Loucy (cell line): ENCODE data around the gene MEIS1.

Source experiments
- H2AFZ ChIP-seq: fragments of 200-600 bp; sonication (generic); 2 replicates; pipeline ENCODE4 v1.6.0; 2016; ENCODE audit warnings: antibody characterized with exemption, mild to moderate bottlenecking, low read length, moderate library complexity
- H3F3A ChIP-seq: fragments of 200-600 bp; 2 replicates; pipeline ENCODE4 v1.6.0; 2016; ENCODE audit warnings: antibody characterized with exemption, low read depth, mild to moderate bottlenecking
- H3K27me3 ChIP-seq: fragments of 200-600 bp; sonication (generic); 2 replicates; pipeline ENCODE4 v1.6.1; 2014; ENCODE audit warnings: low read length, mild to moderate bottlenecking; ENCODE audit not compliant: insufficient read depth, poor library complexity, severe bottlenecking
- H3K36me3 ChIP-seq: fragments of 200-600 bp; sonication (generic); 2 replicates; pipeline ENCODE4 v1.6.1; 2016; ENCODE audit warnings: low read length; ENCODE audit not compliant: insufficient read depth
- H3K4me1 ChIP-seq: fragments of 200-600 bp; sonication (generic); 2 replicates; pipeline ENCODE4 v1.5.1; 2014; ENCODE audit warnings: low read length, mild to moderate bottlenecking; ENCODE audit not compliant: insufficient read depth, poor library complexity, severe bottlenecking
- H3K4me2 ChIP-seq: fragments of 200-600 bp; sonication (generic); 2 replicates; pipeline ENCODE4 v1.6.0; 2014; ENCODE audit warnings: antibody characterized with exemption, low read length, low read depth, mild to moderate bottlenecking; ENCODE audit not compliant: poor library complexity, severe bottlenecking
- H3K4me3 ChIP-seq: fragments of 200-600 bp; sonication (generic); 2 replicates; pipeline ENCODE4 v1.5.1; 2014; ENCODE audit warnings: low read length, mild to moderate bottlenecking, mixed read lengths; ENCODE audit not compliant: poor library complexity, severe bottlenecking
- H3K79me2 ChIP-seq: fragments of 200-600 bp; sonication (generic); 2 replicates; pipeline ENCODE4 v1.6.1; 2014; ENCODE audit warnings: low read length; ENCODE audit not compliant: insufficient read depth
- H3K9ac ChIP-seq: fragments of 200-600 bp; sonication (generic); 2 replicates; pipeline ENCODE4 v1.6.0; 2014; ENCODE audit warnings: mild to moderate bottlenecking, low read depth, low read length, moderate library complexity; ENCODE audit not compliant: poor library complexity, severe bottlenecking
- H3K9me2 ChIP-seq: fragments of 200-600 bp; sonication (generic); replicated peaks from 2 replicates; pipeline ENCODE4 v1.6.1; 2016; ENCODE audit warnings: low read depth, low read length, mixed read lengths
- H3K9me3 ChIP-seq: fragments of 200-600 bp; sonication (generic); 2 replicates; pipeline ENCODE4 v1.6.1; 2014; ENCODE audit warnings: mild to moderate bottlenecking, antibody characterized with exemption, low read length, low read depth; ENCODE audit not compliant: insufficient read depth
- H4K20me1 ChIP-seq: fragments of 200-600 bp; sonication (generic); 2 replicates; pipeline ENCODE4 v1.6.0; 2014; ENCODE audit warnings: antibody characterized with exemption, low read length, mild to moderate bottlenecking; ENCODE audit not compliant: insufficient read depth, poor library complexity, severe bottlenecking
- EZH2phosphoT487 ChIP-seq: fragments of 200-600 bp; IDR thresholded peaks from 2 replicates; pipeline ENCODE4 v1.6.1; 2018; ENCODE audit warnings: antibody characterized with exemption, mild to moderate bottlenecking, moderate library complexity, borderline replicate concordance
- TF ChIP-seq, protein P1 (sequence below): fragments of 200-600 bp; sonication (generic); conservative IDR thresholded peaks from 2 replicates; pipeline ENCODE4 v1.5.1; 2014; ENCODE audit warnings: mild to moderate bottlenecking, antibody characterized with exemption, low read length

Gene MEIS1

DNA sequence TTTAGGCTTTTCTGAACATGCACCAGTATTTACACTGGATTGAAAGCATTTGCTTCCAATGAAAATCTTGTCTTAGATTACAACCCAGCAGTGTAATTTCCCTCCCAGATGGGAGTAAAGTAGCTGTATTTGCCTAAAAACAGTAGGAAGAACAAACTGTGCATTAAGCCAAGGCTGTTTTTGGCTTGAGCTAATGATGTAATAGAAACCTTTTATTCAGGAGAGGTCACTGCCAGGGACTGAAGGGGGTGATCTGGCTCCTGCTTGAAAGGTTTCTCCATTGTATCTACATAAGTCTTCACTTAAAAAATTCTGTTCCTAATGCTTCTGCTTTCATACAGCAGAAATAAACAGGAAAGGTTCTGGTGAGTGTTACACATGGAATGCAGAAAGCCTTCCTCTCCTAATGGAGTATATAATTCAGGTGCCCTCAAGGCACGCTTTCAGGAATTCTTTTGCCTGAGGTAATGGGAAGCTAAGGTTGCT lies 74.4 kb downstream of the MEIS1 start:
- H3F3A ChIP-seq: no peaks in the 10 kb centered on the region
- no peak overlapping the region for H3K4me2 ChIP-seq
- no peaks in the 10 kb centered on the region for H3K27me3 ChIP-seq
- H3K9ac ChIP-seq: no peak overlapping the region
- no peaks in the 10 kb centered on the region for H3K79me2 ChIP-seq
- TF ChIP-seq EZH2phosphoT487: no peak
- TF ChIP-seq, protein P1, sequence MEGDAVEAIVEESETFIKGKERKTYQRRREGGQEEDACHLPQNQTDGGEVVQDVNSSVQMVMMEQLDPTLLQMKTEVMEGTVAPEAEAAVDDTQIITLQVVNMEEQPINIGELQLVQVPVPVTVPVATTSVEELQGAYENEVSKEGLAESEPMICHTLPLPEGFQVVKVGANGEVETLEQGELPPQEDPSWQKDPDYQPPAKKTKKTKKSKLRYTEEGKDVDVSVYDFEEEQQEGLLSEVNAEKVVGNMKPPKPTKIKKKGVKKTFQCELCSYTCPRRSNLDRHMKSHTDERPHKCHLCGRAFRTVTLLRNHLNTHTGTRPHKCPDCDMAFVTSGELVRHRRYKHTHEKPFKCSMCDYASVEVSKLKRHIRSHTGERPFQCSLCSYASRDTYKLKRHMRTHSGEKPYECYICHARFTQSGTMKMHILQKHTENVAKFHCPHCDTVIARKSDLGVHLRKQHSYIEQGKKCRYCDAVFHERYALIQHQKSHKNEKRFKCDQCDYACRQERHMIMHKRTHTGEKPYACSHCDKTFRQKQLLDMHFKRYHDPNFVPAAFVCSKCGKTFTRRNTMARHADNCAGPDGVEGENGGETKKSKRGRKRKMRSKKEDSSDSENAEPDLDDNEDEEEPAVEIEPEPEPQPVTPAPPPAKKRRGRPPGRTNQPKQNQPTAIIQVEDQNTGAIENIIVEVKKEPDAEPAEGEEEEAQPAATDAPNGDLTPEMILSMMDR: no peak
- H4K20me1 ChIP-seq: no peaks in the 10 kb centered on the region
- H3K9me2 ChIP-seq: no peaks in the 10 kb centered on the region
- H3K36me3 ChIP-seq: no peaks in the 10 kb centered on the region
- H2AFZ ChIP-seq: no peak overlapping the region
- H3K4me1 ChIP-seq: no peaks in the 10 kb centered on the region
- H3K9me3 ChIP-seq: no peaks in the 10 kb centered on the region
- no peak overlapping the region for H3K4me3 ChIP-seq

DNA sequence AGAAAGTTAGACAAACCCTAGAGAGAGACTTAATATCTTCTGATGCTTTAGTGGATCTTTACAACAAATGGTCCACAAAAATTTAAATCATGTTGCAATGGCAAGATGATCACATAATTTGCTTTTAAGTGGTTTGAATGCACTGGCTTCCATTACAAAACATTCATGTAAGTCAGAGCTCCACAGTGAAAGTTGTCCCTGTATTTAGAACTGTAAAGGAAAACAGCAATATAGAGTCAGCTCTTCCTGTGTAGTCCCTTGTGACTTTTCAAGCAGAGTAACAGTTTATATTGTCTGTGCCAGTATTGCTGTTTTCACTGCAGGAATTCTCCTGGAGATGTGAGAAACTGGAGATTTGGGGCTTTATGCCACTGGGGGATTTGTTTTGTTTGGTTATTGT lies 77.7 kb downstream of the MEIS1 start:
- H4K20me1 ChIP-seq: no peaks in the 10 kb centered on the region

DNA sequence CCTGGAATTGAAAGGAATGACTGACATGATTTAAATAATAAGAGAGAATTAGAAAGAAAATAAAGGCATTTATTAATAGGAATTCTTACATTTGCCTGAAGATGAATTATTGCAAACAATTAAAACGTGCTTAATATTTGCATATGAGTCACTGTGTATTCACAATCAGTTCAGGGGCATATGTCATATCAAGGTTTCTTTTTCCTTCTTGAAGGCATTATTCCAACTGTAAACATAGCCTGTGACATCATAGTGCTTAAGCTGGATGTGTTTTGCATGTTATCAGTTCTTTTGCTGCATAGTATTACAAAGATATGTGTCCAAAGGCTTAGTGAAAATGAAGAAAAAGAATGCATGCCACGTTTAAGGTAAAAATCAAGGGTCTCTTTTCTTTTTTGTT lies 80.8 kb downstream of the MEIS1 start:
- no peaks in the 10 kb centered on the region for H4K20me1 ChIP-seq
- H3K4me3 ChIP-seq: no peak overlapping the region
- no peaks in the 10 kb centered on the region for H3K4me1 ChIP-seq
- H3K79me2 ChIP-seq: no peaks in the 10 kb centered on the region
- no peaks in the 10 kb centered on the region for H3K9me3 ChIP-seq
- no peaks in the 10 kb centered on the region for H3K36me3 ChIP-seq
- H3K27me3 ChIP-seq: no peaks in the 10 kb centered on the region
- H3K9ac ChIP-seq: no peak overlapping the region
- TF ChIP-seq EZH2phosphoT487: no peak
- TF ChIP-seq, protein P1: no peak
- H3F3A ChIP-seq: no peaks in the 10 kb centered on the region
- no peak overlapping the region for H3K4me2 ChIP-seq
- H2AFZ ChIP-seq: no peak overlapping the region
- H3K9me2 ChIP-seq: no peaks in the 10 kb centered on the region

More for the DNA sequence above, 77.7 kb downstream of the MEIS1 start:
- Histone ChIP-seq H3K9me2 (no peaks in the 10 kb centered on the region), H3F3A (no peaks in the 10 kb centered on the region), H3K4me1 (no peaks in the 10 kb centered on the region), H3K4me3 (no peak overlapping the region), H3K9me3 (no peaks in the 10 kb centered on the region), H3K79me2 (no peaks in the 10 kb centered on the region), H2AFZ (no peak overlapping the region), H3K9ac (no peak overlapping the region), H3K27me3 (no peaks in the 10 kb centered on the region), H3K36me3 (no peaks in the 10 kb centered on the region), H3K4me2 (no peak overlapping the region)
- TF ChIP-seq, protein P1: no peak
- no peak for TF ChIP-seq EZH2phosphoT487
